Pancreas (tissue), 10 donors: Measurements from ENCODE around the gene PAK1. TPM values are rescaled to one million over a fixed set of nuclear protein-coding genes. Genes with fewer than 3 reads are reported as not detected.

ENCODE experiments used
- ATAC-seq, 4 donors: fragments of 200-7000 bp; cut with Tn5 transposase; one replicate each; pipeline versions ENCODE4 v1.8.0 to v1.9.1; 2020; ENCODE audit warnings: mild to moderate bottlenecking in 4 of 4, moderate library complexity in 4 of 4
- DNase-seq, 6 donors: peaks; one replicate each; pipeline ENCODE4 v3.0.0-alpha.2; 2020
- FAIRE-seq: peaks from 2 replicates; lab custom pipeline; 2012; peaks lifted over from hg19 to GRCh38; lab: Jason Lieb, UNC
- H3K27ac ChIP-seq, 4 donors: fragments of 200-600 bp; sonication (generic); 1 replicate in 3 of 4; 2 replicates in 1 of 4; pipeline versions ENCODE4 v1.5.0 to v1.8.0; 2020
- H3K27me3 ChIP-seq, 4 donors: fragments of 200-600 bp; one replicate each; pipeline ENCODE4 v1.8.0; 2021
- H3K36me3 ChIP-seq, 3 donors: fragments of 200-600 bp; sonication (generic) in 1 of 3; one replicate each; pipeline versions ENCODE4 v1.5.0 to v1.8.0; 2020 to 2021
- H3K4me1 ChIP-seq, 3 donors: fragments of 200-600 bp; one replicate each; pipeline ENCODE4 v1.8.0; 2021
- H3K4me3 ChIP-seq, 4 donors: fragments of 200-600 bp; sonication (generic) in 2 of 4; one replicate each; pipeline versions ENCODE4 v1.5.0 to v1.8.0; 2020 to 2021
- H3K9me3 ChIP-seq, 4 donors: fragments of 200-600 bp; one replicate each; pipeline ENCODE4 v1.8.0; 2021
- CTCF ChIP-seq, 4 donors: fragments of 200-600 bp; sonication (generic) in 3 of 4; IDR thresholded peaks; one replicate each; pipeline versions ENCODE4 v1.5.0 to v1.8.0; 2021; ENCODE audit warnings: antibody characterized with exemption in 4 of 4
- WGBS, 2 donors: extraction: QIAGEN DNeasy Blood & Tissue Kit; methylation state at CpG; one replicate each; pipeline ENCODE4 v1.1.7; 2013; 5-methylcytosine and 5-hydroxymethylcytosine counted together
- intact Hi-C, 3 donors: fragments of 100-400 bp; cut with DNase I; formaldehyde crosslinking; loops; one replicate each; pipeline versions ENCODE4 v1.11.1 to v1.14.2; 2022
- polyA plus RNA-seq, 2 donors: library from polyadenylated mRNA; stranded (reverse); fragments of 200-250 nt; gene quantifications; one replicate each; pipeline ENCODE4 v1.2.3, GENCODE V29; 2013
- total RNA-seq, 6 donors: library from RNA; stranded (reverse); fragmentation: NEBNext Ultra II Directional in 4 of 6; extraction: Animal tissue kit (Norgen Biotek cat#: 25700) in 4 of 6; gene quantifications; one replicate each; pipeline versions ENCODE4 v1.2.1 to v1.2.4, GENCODE V29; 2021 to 2023
- donor health status: healthy with polysubstance abuse.
- donor health status: DM: no; HTN: no; CAD: no; lungs with moderate emphysema.
- donor health status: DM: no; HTN: no; CAD: no.
- donor health status: control.
- donor health status: control.
- donor health status: Bipolar disorder and iron deficiency.
- donor health status: DM: yes; HTN: yes; CAD: no.
- donor health status: DM: no; HTN: no; CAD: no.
- donor health status: DM: no; HTN: no; CAD: no.
- donor health status: DM: yes; HTN: yes; CAD: no.

PAK1 gene
- total and polyA plus RNA-seq, 8 donors = 9.0 to 40.0 (median 20.7) TPM

DNA sequence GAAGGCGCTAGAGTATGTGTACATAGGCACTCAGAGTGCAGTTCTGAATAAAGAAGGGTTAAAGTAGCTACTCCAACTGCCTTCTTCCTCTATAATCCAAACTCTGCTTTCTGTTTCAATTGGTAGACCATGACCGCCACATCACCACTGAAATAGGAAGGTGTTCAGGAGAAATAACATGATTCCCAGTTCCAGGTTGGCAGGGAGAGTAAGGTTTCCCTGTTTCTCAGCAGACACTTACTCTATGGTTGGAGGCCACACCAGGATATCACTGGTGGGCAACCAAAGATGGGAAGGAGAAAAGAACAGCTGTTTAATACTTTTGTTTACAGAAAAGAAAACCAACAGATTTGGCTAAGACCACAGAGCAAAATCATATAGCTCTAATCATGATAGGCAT is 37.9 kb downstream of the PAK1 start:
- no peak for TF ChIP-seq CTCF (IDR thresholded peaks at IDR 0.05)
- Histone ChIP-seq H3K27ac (no peak overlapping the region), H3K9me3 (no peaks in the 10 kb centered on the region), H3K36me3 (no peaks in the 10 kb centered on the region), H3K4me1 (peaks cover 14 to 17% (median 15%) of the 10 kb centered on the region in 3 donors), H3K4me3 (no peak overlapping the region), H3K27me3 (no peaks in the 10 kb centered on the region)
- 93 to 95% methylated on average over 2 of the region's 2 CpGs for WGBS, 2 donors
- intact Hi-C loops = no loop called here
- DNase-seq = no peak
- no peak for FAIRE-seq
- ATAC-seq = peak in 1 of 4 donors; percentile 26

- ATAC-seq = no peak
- no peaks in the 10 kb centered on the region for H3K27me3 ChIP-seq
- TF ChIP-seq CTCF (IDR thresholded peaks at IDR 0.05) = no peak
- no peak for DNase-seq
- H3K9me3 ChIP-seq = no peaks in the 10 kb centered on the region
- H3K27ac ChIP-seq = no peak overlapping the region
- no peak overlapping the region for H3K4me3 ChIP-seq
- FAIRE-seq = no peak
- 88 to 93% methylated on average over 1 of the region's 1 CpG for WGBS, 2 donors
- H3K36me3 ChIP-seq = no peaks in the 10 kb centered on the region
- H3K4me1 ChIP-seq = peaks cover 7 to 10% (median 8%) of the 10 kb centered on the region in 3 donors
- intact Hi-C loops = no loop called here
These were observed 42.1 kb downstream of the PAK1 start for GRCh38 chr11:77431813-77432212.

DNA sequence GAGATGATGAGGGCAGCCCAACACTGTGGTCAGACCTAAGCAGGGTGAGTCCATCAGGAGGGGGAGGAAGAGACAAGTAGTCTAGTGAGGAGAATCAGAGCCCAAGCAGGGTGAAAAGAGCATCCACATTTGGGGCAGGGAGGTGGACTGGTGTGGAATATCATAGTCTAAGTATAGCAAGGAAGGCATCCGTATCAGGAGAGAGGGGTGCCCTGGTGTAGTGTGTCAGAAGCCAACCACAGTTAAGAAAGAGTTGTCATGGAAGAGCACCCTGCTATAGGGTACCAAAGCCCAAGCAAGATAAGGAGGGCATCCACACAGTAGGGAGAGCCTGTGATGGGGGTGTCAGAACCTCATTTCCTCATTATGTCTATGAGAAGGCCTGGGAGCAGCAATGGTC is 45.3 kb downstream of the PAK1 start:
- intact Hi-C loops = no loop called here
- FAIRE-seq (no peak), DNase-seq (no peak), ATAC-seq (no peak)
- Histone ChIP-seq H3K27ac (no peak overlapping the region), H3K27me3 (no peaks in the 10 kb centered on the region), H3K4me1 (no peaks in the 10 kb centered on the region), H3K36me3 (no peaks in the 10 kb centered on the region), H3K4me3 (no peak overlapping the region), H3K9me3 (no peaks in the 10 kb centered on the region)
- TF ChIP-seq CTCF (IDR thresholded peaks at IDR 0.05) = no peak
- WGBS, 2 donors = 98 to 100% methylated on average over 1 of the region's 1 CpG

DNA sequence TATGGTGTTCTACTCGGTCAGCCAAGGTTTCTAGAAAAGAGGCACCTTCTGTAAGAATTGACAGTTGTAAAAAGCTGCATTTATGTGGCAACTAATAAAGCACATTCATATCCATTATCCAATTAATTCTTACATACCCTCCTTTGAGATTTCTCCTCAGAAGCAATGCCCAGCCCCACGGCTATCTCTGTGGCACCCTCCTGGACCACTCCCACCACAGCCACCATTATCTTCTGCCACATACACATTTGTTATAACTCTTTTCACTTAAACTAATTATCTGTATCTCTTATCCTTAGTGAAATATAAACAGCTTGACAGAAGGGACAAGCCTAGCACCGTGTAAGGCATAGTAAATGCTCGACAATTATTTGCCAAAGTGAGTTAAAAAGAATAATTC is 48.5 kb downstream of the PAK1 start:
- FAIRE-seq = no peak
- Histone ChIP-seq H3K9me3 (no peaks in the 10 kb centered on the region), H3K4me1 (no peaks in the 10 kb centered on the region), H3K27me3 (no peaks in the 10 kb centered on the region), H3K27ac (no peak overlapping the region), H3K4me3 (no peak overlapping the region), H3K36me3 (no peaks in the 10 kb centered on the region)
- no peak for ATAC-seq
- intact Hi-C loops = no loop called here
- TF ChIP-seq CTCF (IDR thresholded peaks at IDR 0.05) = no peak
- DNase-seq = no peak
- WGBS, 2 donors = 86 to 87% methylated on average over 4 of the region's 4 CpGs

GRCh38 chr11:77424644-77425043 is 49.2 kb downstream of the PAK1 start:
- Histone ChIP-seq H3K4me3 (no peak overlapping the region), H3K4me1 (no peaks in the 10 kb centered on the region), H3K36me3 (no peaks in the 10 kb centered on the region), H3K27me3 (no peaks in the 10 kb centered on the region), H3K27ac (no peak overlapping the region), H3K9me3 (no peaks in the 10 kb centered on the region)
- TF ChIP-seq CTCF (IDR thresholded peaks at IDR 0.05) = no peak
- no peak for FAIRE-seq
- intact Hi-C loops = no loop called here
- no peak for DNase-seq
- ATAC-seq = no peak
- 82 to 86% methylated on average over 3 of the region's 3 CpGs for WGBS, 2 donors
